GM13977 (cell line): ENCODE data around the gene HRH1.

Experiments
- DNase-seq: peaks from one replicate; pipeline ENCODE4 v3.0.0; 2012; ENCODE audit warnings: low spot score
- in situ Hi-C: fragments of 300-500 bp; cut with MboI; formaldehyde crosslinking; loops from one replicate; pipeline ENCODE4 v1.12.0; 2022; ENCODE audit warnings: low sequenced_read_pairs, low pct_unique_long_range_greater_than_20kb, mixed read lengths, inconsistent platforms; ENCODE audit not compliant: unreplicated experiment
- TF ChIP-seq, protein P1 (sequence below): IDR thresholded peaks from 2 replicates; pipeline ENCODE4 v1.5.1; 2012; ENCODE audit warnings: mild to moderate bottlenecking, control low read depth; ENCODE audit not compliant: insufficient read depth; ENCODE audit errors: extremely low read depth, missing control alignments

HRH1 gene

DNA sequence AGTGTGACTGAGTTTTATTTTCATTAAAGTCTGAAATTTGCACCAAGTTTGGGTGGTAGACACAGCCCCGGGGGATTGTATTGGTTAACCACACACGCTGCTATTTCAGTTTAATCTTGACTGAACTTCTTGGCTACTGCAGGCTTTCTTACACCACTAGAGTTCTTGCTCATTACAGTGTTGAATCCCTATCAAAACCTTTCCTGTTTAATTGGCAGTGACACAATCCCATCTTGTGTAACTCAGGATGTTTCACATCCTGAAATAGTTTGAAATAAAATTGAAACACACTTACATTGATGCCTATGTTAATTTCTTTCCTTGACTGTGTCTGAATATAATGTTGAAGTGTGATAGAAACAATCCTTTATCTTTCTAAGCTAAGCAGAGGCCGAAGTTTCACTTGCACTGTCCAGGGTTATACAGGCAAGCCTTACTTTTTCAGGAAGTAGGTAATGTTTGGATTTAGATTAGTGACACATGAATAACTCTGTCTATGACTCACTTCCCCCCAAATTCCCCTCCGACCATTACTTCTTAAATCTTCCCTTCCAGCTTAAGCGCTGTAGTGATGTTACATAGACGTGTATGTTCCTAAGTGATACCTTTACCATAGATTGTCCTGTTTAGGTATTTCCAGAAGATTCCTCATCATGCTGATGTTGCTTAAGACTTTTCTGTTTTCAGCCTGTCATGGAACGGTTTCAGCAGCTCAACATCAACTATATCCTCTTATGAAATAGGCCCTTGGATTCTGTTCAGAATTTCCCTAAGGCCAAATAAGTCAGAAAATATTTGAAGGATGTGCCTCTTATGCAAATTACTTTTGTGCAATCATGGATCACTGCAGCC lies 134.7 kb downstream of the HRH1 start:
- peak; percentile 41 for DNase-seq
- TF ChIP-seq, protein P1, sequence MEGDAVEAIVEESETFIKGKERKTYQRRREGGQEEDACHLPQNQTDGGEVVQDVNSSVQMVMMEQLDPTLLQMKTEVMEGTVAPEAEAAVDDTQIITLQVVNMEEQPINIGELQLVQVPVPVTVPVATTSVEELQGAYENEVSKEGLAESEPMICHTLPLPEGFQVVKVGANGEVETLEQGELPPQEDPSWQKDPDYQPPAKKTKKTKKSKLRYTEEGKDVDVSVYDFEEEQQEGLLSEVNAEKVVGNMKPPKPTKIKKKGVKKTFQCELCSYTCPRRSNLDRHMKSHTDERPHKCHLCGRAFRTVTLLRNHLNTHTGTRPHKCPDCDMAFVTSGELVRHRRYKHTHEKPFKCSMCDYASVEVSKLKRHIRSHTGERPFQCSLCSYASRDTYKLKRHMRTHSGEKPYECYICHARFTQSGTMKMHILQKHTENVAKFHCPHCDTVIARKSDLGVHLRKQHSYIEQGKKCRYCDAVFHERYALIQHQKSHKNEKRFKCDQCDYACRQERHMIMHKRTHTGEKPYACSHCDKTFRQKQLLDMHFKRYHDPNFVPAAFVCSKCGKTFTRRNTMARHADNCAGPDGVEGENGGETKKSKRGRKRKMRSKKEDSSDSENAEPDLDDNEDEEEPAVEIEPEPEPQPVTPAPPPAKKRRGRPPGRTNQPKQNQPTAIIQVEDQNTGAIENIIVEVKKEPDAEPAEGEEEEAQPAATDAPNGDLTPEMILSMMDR, result no peak
- in situ Hi-C loops, result no loop called here

DNA sequence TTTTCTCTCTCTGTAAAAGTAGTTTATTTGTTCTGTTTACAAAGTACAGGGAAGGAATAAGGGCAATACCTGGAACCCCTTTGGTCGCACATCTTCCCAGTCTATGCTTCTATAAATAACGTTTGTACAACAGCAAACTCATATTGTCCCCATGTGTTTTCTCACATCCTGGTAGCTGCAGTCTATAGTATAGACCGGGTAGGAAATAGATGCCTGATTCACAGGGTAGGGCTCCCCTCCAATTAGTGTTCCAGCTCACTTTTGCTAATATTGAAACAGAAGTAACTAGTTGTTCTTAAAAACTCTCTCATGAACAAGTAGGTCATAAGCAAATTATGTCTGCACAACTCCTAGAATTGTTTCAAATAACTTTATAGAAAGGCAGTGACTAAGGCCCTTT lies 135.6 kb downstream of the HRH1 start:
- in situ Hi-C loops, result no loop called here
- no peak for DNase-seq
- TF ChIP-seq, protein P1, result no peak

DNA sequence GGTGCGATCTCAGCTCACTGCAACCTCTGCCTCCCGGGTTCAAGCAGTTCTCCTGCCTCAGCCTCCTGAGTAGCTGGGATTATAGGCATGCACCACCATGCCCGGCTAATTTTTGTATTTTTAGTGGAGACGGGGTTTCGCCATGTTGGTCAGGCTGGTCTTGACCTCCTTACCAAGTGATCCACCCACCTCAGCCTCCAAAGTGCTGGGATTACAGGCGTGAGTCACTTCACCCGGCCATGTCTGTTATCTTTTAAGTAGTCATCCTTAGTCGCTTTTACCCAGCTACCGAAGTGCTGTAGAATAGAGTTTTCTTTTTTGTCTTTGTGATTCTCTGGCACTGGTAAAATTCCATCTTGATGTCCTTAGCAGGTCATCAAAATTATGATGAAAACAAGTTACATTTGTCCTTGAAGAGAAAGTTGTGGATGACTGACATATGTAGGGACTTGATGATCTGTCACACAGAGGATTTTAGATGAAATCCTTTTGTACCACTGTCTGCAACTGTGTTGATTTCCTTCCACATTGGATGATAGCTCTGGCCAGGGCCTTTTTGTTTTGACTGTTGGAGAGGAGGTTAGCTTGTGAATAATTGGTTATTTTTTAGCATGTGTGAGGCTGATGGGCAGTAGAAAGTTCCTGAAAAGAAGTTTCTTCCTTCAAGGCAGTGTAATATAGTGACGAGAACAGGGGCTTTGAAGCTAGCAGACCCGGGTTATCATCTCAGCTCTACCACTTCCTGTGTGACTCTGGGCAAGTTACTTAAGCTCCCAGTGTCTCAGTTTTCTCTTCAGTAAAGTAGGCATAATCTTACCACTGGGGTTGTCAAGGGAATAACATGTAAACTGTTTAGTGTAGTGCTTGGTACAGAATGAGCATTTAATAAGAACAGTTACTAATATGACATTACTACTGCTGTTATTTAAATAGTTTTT lies 136.7 kb downstream of the HRH1 start:
- TF ChIP-seq, protein P1, result no peak
- in situ Hi-C loops, result no loop called here
- DNase-seq, result no peak

DNA sequence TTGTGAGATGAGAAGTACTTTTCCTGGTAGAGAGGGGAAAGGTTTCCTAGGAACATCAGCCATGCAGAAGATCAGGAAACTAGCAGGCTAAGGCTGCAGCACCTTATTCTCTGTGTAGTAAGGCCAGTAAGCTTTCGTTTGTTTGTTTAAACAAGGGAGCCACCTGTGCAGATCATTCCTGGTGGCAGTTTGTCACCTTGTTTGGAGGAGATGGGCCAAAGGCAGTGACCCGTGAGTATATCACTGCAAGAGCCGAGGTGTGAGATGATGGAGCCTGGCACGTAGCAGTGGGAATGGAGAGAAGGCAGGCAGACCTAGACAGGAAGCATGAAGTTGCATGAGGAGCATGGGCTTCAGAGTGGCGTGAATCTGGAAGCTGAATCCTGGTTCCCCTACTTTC lies 137.5 kb downstream of the HRH1 start:
- TF ChIP-seq, protein P1, result no peak
- in situ Hi-C loops, result no loop called here
- DNase-seq, result no peak

DNA sequence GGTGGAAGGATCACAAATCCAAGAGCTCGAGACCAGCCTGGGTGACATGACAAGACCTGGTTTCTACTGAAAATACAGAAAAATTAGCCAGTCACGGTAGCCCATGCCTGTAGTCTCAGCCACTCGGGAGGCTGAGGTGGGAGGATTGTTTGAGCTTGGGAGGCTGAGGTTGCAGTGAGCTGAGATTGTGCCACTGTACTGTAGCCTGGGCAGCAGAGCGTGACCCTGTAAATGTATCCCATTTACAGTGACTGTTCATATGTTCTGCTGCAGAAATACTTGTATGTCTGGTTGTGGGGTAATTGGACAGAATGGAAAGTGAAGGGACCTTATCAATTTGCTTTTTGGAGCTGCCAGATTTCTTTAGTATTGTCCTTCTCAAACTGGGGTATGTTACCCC lies 142.8 kb downstream of the HRH1 start:
- in situ Hi-C loops, result no loop called here
- DNase-seq, result no peak
- TF ChIP-seq, protein P1, result no peak

GRCh38 chr3:11300970-11301369 lies 146.7 kb downstream of the HRH1 start:
- TF ChIP-seq, protein P1, result no peak
- peak; percentile 52 for DNase-seq
- in situ Hi-C loops, result no loop called here
